GM18873 (cell line): ENCODE data around the gene SFPQ.

ENCODE experiments used
- ATAC-seq: cut with Tn5 transposase; IDR thresholded peaks from one replicate; pipeline ENCODE4 v1.9.1; 2021; ENCODE audit warnings: mild to moderate bottlenecking, moderate library complexity, moderate number of reproducible peaks; ENCODE audit not compliant: unreplicated experiment, low FRiP score

SFPQ gene

GRCh38 chr1:35188578-35189392 is 4.2 kb downstream of the SFPQ start:
- ATAC-seq = no peak

GRCh38 chr1:35187816-35188342 is 5.1 kb downstream of the SFPQ start:
- ATAC-seq = no peak

- no peak for ATAC-seq
These were observed 6.7 kb downstream of the SFPQ start for GRCh38 chr1:35186239-35186638.

GRCh38 chr1:35185200-35185599 is 7.7 kb downstream of the SFPQ start:
- no peak for ATAC-seq

GRCh38 chr1:35184495-35185199 is 8.3 kb downstream of the SFPQ start:
- no peak for ATAC-seq

- no peak for ATAC-seq
These were observed 11.0 kb downstream of the SFPQ start for GRCh38 chr1:35181790-35182455.

GRCh38 chr1:35180776-35181374 is 12.1 kb downstream of the SFPQ start:
- no peak for ATAC-seq

- no peak for ATAC-seq
These were observed 13.0 kb downstream of the SFPQ start for GRCh38 chr1:35179908-35180307.

- ATAC-seq = no peak
These were observed 14.0 kb downstream of the SFPQ start for GRCh38 chr1:35178874-35179380.

- ATAC-seq = no peak
These were observed 14.7 kb downstream of the SFPQ start for GRCh38 chr1:35178295-35178695.

GRCh38 chr1:35177237-35177786 is 15.6 kb downstream of the SFPQ start:
- no peak for ATAC-seq

GRCh38 chr1:35175602-35176001 is 17.3 kb downstream of the SFPQ start:
- no peak for ATAC-seq

- ATAC-seq = no peak
These were observed 17.8 kb downstream of the SFPQ start for GRCh38 chr1:35175098-35175576.

GRCh38 chr1:35173909-35174540 is 18.9 kb downstream of the SFPQ start:
- no peak for ATAC-seq

GRCh38 chr1:35173491-35173890 is 19.5 kb downstream of the SFPQ start:
- no peak for ATAC-seq

GRCh38 chr1:35172022-35172421 is 20.9 kb downstream of the SFPQ start:
- ATAC-seq = no peak

- ATAC-seq = no peak
These were observed 21.4 kb downstream of the SFPQ start for GRCh38 chr1:35171579-35171978.

GRCh38 chr1:35164893-35165292 is 28.1 kb downstream of the SFPQ start:
- no peak for ATAC-seq

- no peak for ATAC-seq
These were observed 41.7 kb downstream of the SFPQ start for GRCh38 chr1:35151220-35151619.
